Adipocyte (in vitro differentiated cells): ENCODE measurements around the gene SMARCAD1.

Experiments
- DNase-seq: peaks from one replicate; pipeline ENCODE4 v3.0.0-alpha.2; 2015; ENCODE audit warnings: low read depth
- H3K27me3 ChIP-seq: replicated peaks from 2 replicates; pipeline ENCODE4 v1.7.0; 2013; ENCODE audit warnings: mild to moderate bottlenecking, low read length, moderate library complexity; ENCODE audit not compliant: control insufficient read depth, insufficient read depth
- H3K36me3 ChIP-seq: 2 replicates; pipeline ENCODE4 v1.7.0; 2013; ENCODE audit warnings: low read length, mild to moderate bottlenecking, moderate library complexity; ENCODE audit not compliant: control insufficient read depth, insufficient read depth, severe bottlenecking
- H3K4me1 ChIP-seq: 2 replicates; pipeline ENCODE4 v1.7.0; 2013; ENCODE audit warnings: mild to moderate bottlenecking, low read length, moderate library complexity; ENCODE audit not compliant: control insufficient read depth, insufficient read depth
- H3K4me3 ChIP-seq: 2 replicates; pipeline ENCODE4 v1.7.0; 2013; ENCODE audit warnings: mild to moderate bottlenecking, low read length, moderate library complexity
- H3K9ac ChIP-seq: 2 replicates; pipeline ENCODE4 v1.7.0; 2013; ENCODE audit warnings: mild to moderate bottlenecking, low read length, moderate library complexity
- H3K9me3 ChIP-seq: 2 replicates; pipeline ENCODE4 v1.7.0; 2013; ENCODE audit warnings: mild to moderate bottlenecking, low read length, moderate library complexity; ENCODE audit not compliant: control insufficient read depth

Gene SMARCAD1

GRCh38 chr4:94207469-94208224, at the start of gene SMARCAD1:
Gene SMARCAD1, plus strand, starts transcription at chr4:94207865. Its CDS starts 530 bp downstream, at chr4:94208395.
- Histone ChIP-seq H3K4me3 (peak within 1 kb of the TSS; percentile 94), H3K36me3 (peaks cover 31% of the 10 kb centered on the region), H3K9ac (peak within 1 kb of the TSS; percentile 98), H3K9me3 (no peaks in the 10 kb centered on the region), H3K27me3 (no peaks in the 10 kb centered on the region), H3K4me1 (peaks cover 18% of the 10 kb centered on the region)
- DNase-seq = peak; percentile 99

- no peaks in the 10 kb centered on the region for H3K27me3 ChIP-seq
- peaks cover 2% of the 10 kb centered on the region for H3K9me3 ChIP-seq
- no peak for DNase-seq
- H3K36me3 ChIP-seq = no peaks in the 10 kb centered on the region
- H3K4me1 ChIP-seq = no peaks in the 10 kb centered on the region
- H3K9ac ChIP-seq = no peak overlapping the region
- H3K4me3 ChIP-seq = no peak overlapping the region
These were observed 48.8 kb upstream of the SMARCAD1 start for GRCh38 chr4:94158883-94159282.

GRCh38 chr4:94159790-94160189, 47.9 kb upstream of the SMARCAD1 start:
- Histone ChIP-seq H3K27me3 (no peaks in the 10 kb centered on the region), H3K4me1 (no peaks in the 10 kb centered on the region), H3K4me3 (no peak overlapping the region), H3K36me3 (no peaks in the 10 kb centered on the region), H3K9ac (no peak overlapping the region), H3K9me3 (no peaks in the 10 kb centered on the region)
- DNase-seq = no peak

- H3K9ac ChIP-seq = no peak overlapping the region
- H3K4me3 ChIP-seq = no peak overlapping the region
- DNase-seq = no peak
- H3K36me3 ChIP-seq = no peaks in the 10 kb centered on the region
- H3K4me1 ChIP-seq = no peaks in the 10 kb centered on the region
- no peaks in the 10 kb centered on the region for H3K27me3 ChIP-seq
- no peaks in the 10 kb centered on the region for H3K9me3 ChIP-seq
These were observed 46.9 kb upstream of the SMARCAD1 start for GRCh38 chr4:94160774-94161173.

- H3K9ac ChIP-seq = no peak overlapping the region
- H3K4me1 ChIP-seq = no peaks in the 10 kb centered on the region
- no peak for DNase-seq
- H3K9me3 ChIP-seq = no peaks in the 10 kb centered on the region
- H3K36me3 ChIP-seq = no peaks in the 10 kb centered on the region
- no peaks in the 10 kb centered on the region for H3K27me3 ChIP-seq
- H3K4me3 ChIP-seq = no peak overlapping the region
These were observed 42.4 kb upstream of the SMARCAD1 start for GRCh38 chr4:94165256-94165655.

- no peaks in the 10 kb centered on the region for H3K27me3 ChIP-seq
- H3K4me1 ChIP-seq = no peaks in the 10 kb centered on the region
- no peaks in the 10 kb centered on the region for H3K36me3 ChIP-seq
- H3K9ac ChIP-seq = no peak overlapping the region
- DNase-seq = peak; percentile 7
- H3K9me3 ChIP-seq = no peaks in the 10 kb centered on the region
- no peak overlapping the region for H3K4me3 ChIP-seq
These were observed 39.3 kb upstream of the SMARCAD1 start for GRCh38 chr4:94168321-94168720.

- Histone ChIP-seq H3K9ac (no peak overlapping the region), H3K4me3 (no peak overlapping the region), H3K36me3 (no peaks in the 10 kb centered on the region), H3K9me3 (no peaks in the 10 kb centered on the region), H3K4me1 (no peaks in the 10 kb centered on the region), H3K27me3 (no peaks in the 10 kb centered on the region)
- no peak for DNase-seq
These were observed 37.8 kb upstream of the SMARCAD1 start for GRCh38 chr4:94169803-94170372.

- Histone ChIP-seq H3K36me3 (no peaks in the 10 kb centered on the region), H3K4me1 (no peaks in the 10 kb centered on the region), H3K9ac (no peak overlapping the region), H3K9me3 (no peaks in the 10 kb centered on the region), H3K4me3 (no peak overlapping the region), H3K27me3 (peaks cover under 1% of the 10 kb centered on the region)
- peak; percentile 11 for DNase-seq
These were observed 36.0 kb upstream of the SMARCAD1 start for GRCh38 chr4:94171616-94172015.

- Histone ChIP-seq H3K36me3 (no peaks in the 10 kb centered on the region), H3K4me3 (no peak overlapping the region), H3K9ac (no peak overlapping the region), H3K27me3 (peaks cover 10% of the 10 kb centered on the region), H3K4me1 (no peaks in the 10 kb centered on the region), H3K9me3 (no peaks in the 10 kb centered on the region)
- no peak for DNase-seq
These were observed 32.0 kb upstream of the SMARCAD1 start for GRCh38 chr4:94175553-94176261.

GRCh38 chr4:94177822-94178221, 29.8 kb upstream of the SMARCAD1 start:
- Histone ChIP-seq H3K36me3 (no peaks in the 10 kb centered on the region), H3K4me3 (no peak overlapping the region), H3K4me1 (no peaks in the 10 kb centered on the region), H3K9me3 (no peaks in the 10 kb centered on the region), H3K9ac (no peak overlapping the region), H3K27me3 (peaks cover 10% of the 10 kb centered on the region)
- no peak for DNase-seq

GRCh38 chr4:94181815-94182214, 25.9 kb upstream of the SMARCAD1 start:
- H3K36me3 ChIP-seq = no peaks in the 10 kb centered on the region
- no peaks in the 10 kb centered on the region for H3K9me3 ChIP-seq
- no peak overlapping the region for H3K9ac ChIP-seq
- H3K4me3 ChIP-seq = no peak overlapping the region
- DNase-seq = no peak
- no peaks in the 10 kb centered on the region for H3K4me1 ChIP-seq
- H3K27me3 ChIP-seq = peaks cover 8% of the 10 kb centered on the region
